ENCODE results near the gene HIPK3.
"Not testable (repeated sequence)": the region's sequence is repeated elsewhere in the genome, so short reads cannot be mapped to it uniquely, and the experiment has no call there.

Gene HIPK3

GRCh38 chr11:33360642-33361041 is 103.5 kb downstream of the HIPK3 start:
- no peak for DNase-seq (ENCODE audit: low read depth)
- no peak overlapping the region for H3K4me3 ChIP-seq (ENCODE audit: low read depth, low read length)
- no peak for TF ChIP-seq MAX (IDR thresholded peaks at IDR 0.05; ENCODE audit: low read depth, low read length)
- TF ChIP-seq POLR2A (IDR thresholded peaks at IDR 0.05; ENCODE audit: extremely low read depth, insufficient read length), result no peak
- TF ChIP-seq CTCF (IDR thresholded peaks at IDR 0.05; ENCODE audit: low read depth, low read length), result no peak
- TF ChIP-seq MYC (IDR thresholded peaks at IDR 0.05; ENCODE audit: low read depth, low read length), result no peak

- DNase-seq (ENCODE audit: low read depth), result peak; percentile 54
- no peak overlapping the region for H3K4me3 ChIP-seq (ENCODE audit: low read depth, low read length)
- no peak for TF ChIP-seq MYC (IDR thresholded peaks at IDR 0.05; ENCODE audit: low read depth, low read length)
- peak; percentile 15 for TF ChIP-seq CTCF (IDR thresholded peaks at IDR 0.05; ENCODE audit: low read depth, low read length)
Measured at GRCh38 chr11:33362051-33362910, 105.1 kb downstream of the HIPK3 start.

GRCh38 chr11:33366918-33367317 is 109.7 kb downstream of the HIPK3 start:
- TF ChIP-seq MAX (IDR thresholded peaks at IDR 0.05; ENCODE audit: low read depth, low read length) (no peak), POLR2A (IDR thresholded peaks at IDR 0.05; ENCODE audit: extremely low read depth, insufficient read length) (no peak), MYC (IDR thresholded peaks at IDR 0.05; ENCODE audit: low read depth, low read length) (no peak), CTCF (IDR thresholded peaks at IDR 0.05; ENCODE audit: low read depth, low read length) (no peak)
- no peak overlapping the region for H3K4me3 ChIP-seq (ENCODE audit: low read depth, low read length)
- DNase-seq (ENCODE audit: low read depth), result no peak

- DNase-seq (ENCODE audit: low read depth), result not testable (repeated sequence)
Measured at GRCh38 chr11:33368475-33368874, 111.3 kb downstream of the HIPK3 start.

GRCh38 chr11:33368931-33369330 is 111.8 kb downstream of the HIPK3 start:
- no peak overlapping the region for H3K4me3 ChIP-seq (ENCODE audit: low read depth, low read length)
- no peak for DNase-seq (ENCODE audit: low read depth)
- TF ChIP-seq POLR2A (IDR thresholded peaks at IDR 0.05; ENCODE audit: extremely low read depth, insufficient read length) (no peak), MYC (IDR thresholded peaks at IDR 0.05; ENCODE audit: low read depth, low read length) (no peak), CTCF (IDR thresholded peaks at IDR 0.05; ENCODE audit: low read depth, low read length) (no peak), MAX (IDR thresholded peaks at IDR 0.05; ENCODE audit: low read depth, low read length) (no peak)

More at GRCh38 chr11:33368475-33368874, 111.3 kb downstream of the HIPK3 start:
- not testable (repeated sequence) for H3K4me3 ChIP-seq (ENCODE audit: low read depth, low read length)

GRCh38 chr11:33373636-33374035 is 116.5 kb downstream of the HIPK3 start:
- no peak for DNase-seq (ENCODE audit: low read depth)
- H3K4me3 ChIP-seq (ENCODE audit: low read depth, low read length), result no peak overlapping the region
- no peak for TF ChIP-seq CTCF (IDR thresholded peaks at IDR 0.05; ENCODE audit: low read depth, low read length)
- TF ChIP-seq MAX (IDR thresholded peaks at IDR 0.05; ENCODE audit: low read depth, low read length), result no peak
- TF ChIP-seq MYC (IDR thresholded peaks at IDR 0.05; ENCODE audit: low read depth, low read length), result no peak
- no peak for TF ChIP-seq POLR2A (IDR thresholded peaks at IDR 0.05; ENCODE audit: extremely low read depth, insufficient read length)

Data from NB4 (cell line).